Nephron (organoid): ENCODE measurements around the gene HEYL.

Experiments
- H3K27ac Mint-ChIP-seq, 3 experiments: 2 replicates each; pipeline ENCODE4 v1.8.0; 2020; ENCODE audit warnings: mixed read lengths in 3 of 3, mild to moderate bottlenecking in 2 of 3, moderate library complexity in 1 of 3
- H3K27me3 Mint-ChIP-seq: 2 replicates; pipeline ENCODE4 v1.8.0; 2021; ENCODE audit warnings: low read depth, mild to moderate bottlenecking, moderate library complexity, mixed read lengths
- H3K36me3 Mint-ChIP-seq: 2 replicates; pipeline ENCODE4 v1.8.0; 2020; ENCODE audit warnings: low read depth, mixed read lengths
- H3K4me1 Mint-ChIP-seq: 2 replicates; pipeline ENCODE4 v1.8.0; 2020; ENCODE audit warnings: mixed read lengths
- H3K4me3 Mint-ChIP-seq, 3 experiments: 2 replicates each; pipeline ENCODE4 v1.8.0; 2020; ENCODE audit warnings: mild to moderate bottlenecking in 3 of 3, mixed read lengths in 3 of 3, moderate library complexity in 2 of 3
- H3K9me3 Mint-ChIP-seq: 2 replicates; pipeline ENCODE4 v1.8.0; 2020; ENCODE audit warnings: mixed read lengths
- CTCF ChIP-seq, 3 experiments: fragments of 200-600 bp; sonication (generic); IDR thresholded peaks; one replicate each; pipeline ENCODE4 v1.5.0; 2021; ENCODE audit warnings: antibody characterized with exemption in 3 of 3; ENCODE audit not compliant: unreplicated experiment in 3 of 3

HEYL gene

GRCh38 chr1:39638965-39639304 lies 508 bp downstream of the HEYL start:
- Mint-ChIP-seq H3K27me3 (peaks cover 7% of the 10 kb centered on the region), H3K4me3 (peak overlapping the region; percentile 77 to 89 (median 86)), H3K9me3 (no peaks in the 10 kb centered on the region), H3K27ac (peak overlapping the region; percentile 48 to 94 (median 74)), H3K36me3 (no peaks in the 10 kb centered on the region), H3K4me1 (peaks cover 79% of the 10 kb centered on the region)
- TF ChIP-seq CTCF (IDR thresholded peaks at IDR 0.05; ENCODE audit: unreplicated experiment in 3 of 3) = no peak

GRCh38 chr1:39637361-39637760 lies 2.1 kb downstream of the HEYL start:
- Mint-ChIP-seq H3K4me1 (peaks cover 71% of the 10 kb centered on the region), H3K27me3 (no peaks in the 10 kb centered on the region), H3K9me3 (no peaks in the 10 kb centered on the region), H3K27ac (peak overlapping the region; percentile 79 to 94 (median 82)), H3K36me3 (no peaks in the 10 kb centered on the region), H3K4me3 (peak overlapping the region; percentile 77 to 89 (median 86))
- TF ChIP-seq CTCF (IDR thresholded peaks at IDR 0.05; ENCODE audit: unreplicated experiment in 3 of 3) = no peak

- TF ChIP-seq CTCF (IDR thresholded peaks at IDR 0.05; ENCODE audit: unreplicated experiment in 3 of 3) = no peak
- H3K4me1 Mint-ChIP-seq = peaks cover 77% of the 10 kb centered on the region
- no peaks in the 10 kb centered on the region for H3K9me3 Mint-ChIP-seq
- no peaks in the 10 kb centered on the region for H3K27me3 Mint-ChIP-seq
- H3K27ac Mint-ChIP-seq = peak overlapping the region; percentile 90 to 97 (median 96)
- peaks cover 10% of the 10 kb centered on the region for H3K36me3 Mint-ChIP-seq
- H3K4me3 Mint-ChIP-seq = peak overlapping the region; percentile 77 to 89 (median 86)
Observed at GRCh38 chr1:39635871-39636210, 3.6 kb downstream of the HEYL start.

- H3K4me3 Mint-ChIP-seq = peak overlapping the region; percentile 77 to 89 (median 86)
- no peak for TF ChIP-seq CTCF (IDR thresholded peaks at IDR 0.05; ENCODE audit: unreplicated experiment in 3 of 3)
- peaks cover 75% of the 10 kb centered on the region for H3K4me1 Mint-ChIP-seq
- H3K27ac Mint-ChIP-seq = peak overlapping the region; percentile 90 to 97 (median 96)
- H3K27me3 Mint-ChIP-seq = no peaks in the 10 kb centered on the region
- peaks cover 14% of the 10 kb centered on the region for H3K36me3 Mint-ChIP-seq
- no peaks in the 10 kb centered on the region for H3K9me3 Mint-ChIP-seq
Observed at GRCh38 chr1:39635205-39635870, 4.1 kb downstream of the HEYL start.

GRCh38 chr1:39633422-39633821 lies 6.0 kb downstream of the HEYL start:
- Mint-ChIP-seq H3K4me1 (peaks cover 75% of the 10 kb centered on the region), H3K36me3 (peaks cover 23% of the 10 kb centered on the region), H3K9me3 (no peaks in the 10 kb centered on the region), H3K27me3 (peaks cover 3% of the 10 kb centered on the region), H3K4me3 (peak overlapping the region; percentile 61 to 79 (median 79)), H3K27ac (peak overlapping the region; percentile 72 to 97 (median 72))
- TF ChIP-seq CTCF (IDR thresholded peaks at IDR 0.05; ENCODE audit: unreplicated experiment in 3 of 3) = no peak
